Mesodermal cell (in vitro differentiated cells): Measurements from ENCODE around the gene RAB7B.
"Not testable (repeated sequence)": the region's sequence is repeated elsewhere in the genome, so short reads cannot be mapped to it uniquely, and the experiment has no call there.

Experiments
- H3K27ac ChIP-seq: 2 replicates; pipeline ENCODE4 v1.7.0; 2013; ENCODE audit warnings: mild to moderate bottlenecking, low read depth, low read length, moderate library complexity; ENCODE audit not compliant: severe bottlenecking
- H3K36me3 ChIP-seq: 2 replicates; pipeline ENCODE4 v1.7.1; 2013; ENCODE audit warnings: mild to moderate bottlenecking, low read length, moderate library complexity; ENCODE audit not compliant: control insufficient read depth, insufficient read depth
- H3K4me1 ChIP-seq: one replicate; pipeline ENCODE4 v1.7.1; 2013; ENCODE audit warnings: mild to moderate bottlenecking, low read length; ENCODE audit not compliant: insufficient read depth, control insufficient read depth, poor library complexity, severe bottlenecking
- H3K4me3 ChIP-seq: 2 replicates; pipeline ENCODE4 v1.7.0; 2013; ENCODE audit warnings: low read length, control low read depth, mild to moderate bottlenecking; ENCODE audit not compliant: insufficient read depth, poor library complexity, severe bottlenecking; ENCODE audit errors: extremely low read depth
- H3K9me3 ChIP-seq: 2 replicates; pipeline ENCODE4 v1.7.1; 2013; ENCODE audit warnings: mild to moderate bottlenecking, low read length, moderate library complexity; ENCODE audit not compliant: control insufficient read depth
- WGBS, 2 experiments: methylation state at CpG; one replicate each; pipeline ENCODE4 v1.1.5; 2013; ENCODE audit warnings: missing lambda C conversion rate in 2 of 2; ENCODE audit not compliant: insufficient coverage in 2 of 2; 5-methylcytosine and 5-hydroxymethylcytosine counted together

RAB7B gene

GRCh38 chr1:206005778-206006180, 2.6 kb upstream of the RAB7B start:
- Histone ChIP-seq H3K36me3 (no peaks in the 10 kb centered on the region), H3K4me3 (no peak overlapping the region), H3K4me1 (peaks cover 21% of the 10 kb centered on the region), H3K9me3 (no peaks in the 10 kb centered on the region), H3K27ac (no peak overlapping the region)
- 86 to 89% methylated on average over 7 to 8 of the region's 8 CpGs for WGBS, 2 experiments

- peaks cover 27% of the 10 kb centered on the region for H3K4me1 ChIP-seq
- no peak overlapping the region for H3K4me3 ChIP-seq
- no peak overlapping the region for H3K27ac ChIP-seq
- H3K36me3 ChIP-seq, result no peaks in the 10 kb centered on the region
- WGBS, 2 experiments, result 90 to 93% methylated on average over 3 to 5 of the region's 7 CpGs
- H3K9me3 ChIP-seq, result peaks cover 5% of the 10 kb centered on the region
These were observed 2.0 kb upstream of the RAB7B start for GRCh38 chr1:206005234-206005633.

- WGBS, 2 experiments, result 90 to 92% methylated on average over 11 to 12 of the region's 12 CpGs
- Histone ChIP-seq H3K36me3 (no peaks in the 10 kb centered on the region), H3K9me3 (peaks cover 6% of the 10 kb centered on the region), H3K4me1 (peaks cover 27% of the 10 kb centered on the region), H3K27ac (no peak overlapping the region), H3K4me3 (no peak overlapping the region)
These were observed 1.6 kb upstream of the RAB7B start for GRCh38 chr1:206004826-206005225.

GRCh38 chr1:206003854-206004800, 932 bp upstream of the RAB7B start:
- Histone ChIP-seq H3K9me3 (peaks cover 6% of the 10 kb centered on the region), H3K4me1 (peaks cover 27% of the 10 kb centered on the region), H3K36me3 (no peaks in the 10 kb centered on the region), H3K27ac (no peak overlapping the region), H3K4me3 (no peak overlapping the region)
- whole genome bisulfite sequencing, 2 experiments, result 89 to 96% methylated on average over 7 of the region's 7 CpGs

- Histone ChIP-seq H3K9me3 (peaks cover 6% of the 10 kb centered on the region), H3K27ac (no peak overlapping the region), H3K36me3 (no peaks in the 10 kb centered on the region), H3K4me1 (peaks cover 27% of the 10 kb centered on the region), H3K4me3 (no peak overlapping the region)
- 80% methylated on average over 1 of the region's 3 CpGs; no CpG with 5 or more reads in 1 of the 2 experiments for WGBS, 2 experiments
These were observed 1.0 kb downstream of the RAB7B start for GRCh38 chr1:206002160-206002559.

GRCh38 chr1:206001476-206001888, 1.7 kb downstream of the RAB7B start:
- Histone ChIP-seq H3K4me3 (no peak overlapping the region), H3K27ac (peak overlapping the region; percentile 37), H3K4me1 (peaks cover 27% of the 10 kb centered on the region), H3K9me3 (peaks cover 6% of the 10 kb centered on the region), H3K36me3 (no peaks in the 10 kb centered on the region)
- WGBS, 2 experiments, result 14 to 42% methylated on average over 1 to 3 of the region's 3 CpGs

GRCh38 chr1:206000641-206001339, 2.4 kb downstream of the RAB7B start:
- Histone ChIP-seq H3K4me1 (peaks cover 27% of the 10 kb centered on the region), H3K27ac (peak overlapping the region; percentile 73)
- WGBS, 2 experiments, result 83 to 95% methylated on average over 6 to 7 of the region's 8 CpGs

GRCh38 chr1:205998457-205999241, 4.5 kb downstream of the RAB7B start:
- H3K4me1 ChIP-seq, result peaks cover 38% of the 10 kb centered on the region

More at GRCh38 chr1:206000641-206001339, 2.4 kb downstream of the RAB7B start:
- Histone ChIP-seq H3K36me3 (no peaks in the 10 kb centered on the region), H3K9me3 (peaks cover 6% of the 10 kb centered on the region), H3K4me3 (no peak overlapping the region)

GRCh38 chr1:205996641-205997040, 6.6 kb downstream of the RAB7B start:
- WGBS, 2 experiments, result no CpG with 5 or more reads among the region's 1 CpG
- not testable (repeated sequence) for H3K4me3 ChIP-seq, H3K27ac ChIP-seq, H3K9me3 ChIP-seq, H3K36me3 ChIP-seq
- peaks cover 22% of the 10 kb centered on the region for H3K4me1 ChIP-seq

More at GRCh38 chr1:205998457-205999241, 4.5 kb downstream of the RAB7B start:
- Histone ChIP-seq H3K9me3 (peaks cover 6% of the 10 kb centered on the region), H3K4me3 (no peak overlapping the region), H3K27ac (peak overlapping the region; percentile 79), H3K36me3 (no peaks in the 10 kb centered on the region)
- 83 to 88% methylated on average over 7 of the region's 13 CpGs for WGBS, 2 experiments

- no peak overlapping the region for H3K4me3 ChIP-seq
- H3K27ac ChIP-seq, result peak overlapping the region; percentile 59
- H3K36me3 ChIP-seq, result no peaks in the 10 kb centered on the region
- no peaks in the 10 kb centered on the region for H3K9me3 ChIP-seq
- H3K4me1 ChIP-seq, result peaks cover 19% of the 10 kb centered on the region
- 19 to 42% methylated on average over 3 to 4 of the region's 4 CpGs for WGBS, 2 experiments
These were observed 8.8 kb downstream of the RAB7B start for GRCh38 chr1:205994346-205994745.
